ENCODE data around the gene CEP57. TPM values are rescaled to one million over a fixed set of nuclear protein-coding genes. Genes with fewer than 3 reads are reported as not detected.

The CEP57 gene
- 10 to 100 TPM; 44.5 to 68.5 (median 57.0) TPM for total RNA-seq

- Histone ChIP-seq H3K27me3 (no peaks in the 10 kb centered on the region), H3K9me3 (no peaks in the 10 kb centered on the region), H3K27ac (peak within 1 kb of the TSS; percentile 95 to 98 (median 98)), H3K36me3 (peaks cover 0 to 21% (median 0%) of the 10 kb centered on the region in 3 donors), H3K4me3 (peak within 1 kb of the TSS; percentile 64 to 84 (median 82)), H3K4me1 (peaks cover 0 to 26% (median 5%) of the 10 kb centered on the region in 4 donors)
- DNase-seq: peak; percentile 92 to 99 (median 97)
- TF ChIP-seq POLR2A (IDR thresholded peaks at IDR 0.05) (peak; percentile 55 to 66), CTCF (IDR thresholded peaks at IDR 0.05) (no peak)
Measured at GRCh38 chr11:95790123-95790932, at the start of gene CEP57. Gene CEP57, plus strand, starts transcription at chr11:95790498. Its CDS starts 201 bp downstream, at chr11:95790699.

DNA sequence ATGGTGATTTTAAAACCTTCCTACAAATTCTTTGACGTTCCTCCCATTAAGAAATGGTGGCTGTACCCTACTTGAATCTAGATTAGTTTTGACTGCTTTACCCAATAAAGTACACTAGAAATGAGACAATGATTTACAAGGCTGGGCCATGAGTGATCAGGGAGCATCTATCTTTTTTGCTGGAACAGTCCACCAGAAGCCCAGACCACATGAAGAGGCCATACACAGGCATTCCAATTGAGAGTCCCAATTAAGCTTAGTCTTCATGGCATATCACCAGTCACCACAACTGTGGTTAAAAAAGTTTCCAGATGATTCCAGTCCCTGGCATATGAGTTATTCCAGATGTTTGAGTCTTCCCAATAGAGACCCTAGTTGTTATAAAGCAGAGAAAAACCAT is 40.2 kb upstream of the CEP57 start:
- H3K9me3 ChIP-seq: no peaks in the 10 kb centered on the region
- DNase-seq: no peak
- no peak overlapping the region for H3K27ac ChIP-seq
- H3K4me3 ChIP-seq: no peak overlapping the region
- H3K4me1 ChIP-seq: no peaks in the 10 kb centered on the region
- H3K27me3 ChIP-seq: no peaks in the 10 kb centered on the region
- H3K36me3 ChIP-seq: no peaks in the 10 kb centered on the region
- no peak for TF ChIP-seq POLR2A (IDR thresholded peaks at IDR 0.05)
- TF ChIP-seq CTCF (IDR thresholded peaks at IDR 0.05): no peak

DNA sequence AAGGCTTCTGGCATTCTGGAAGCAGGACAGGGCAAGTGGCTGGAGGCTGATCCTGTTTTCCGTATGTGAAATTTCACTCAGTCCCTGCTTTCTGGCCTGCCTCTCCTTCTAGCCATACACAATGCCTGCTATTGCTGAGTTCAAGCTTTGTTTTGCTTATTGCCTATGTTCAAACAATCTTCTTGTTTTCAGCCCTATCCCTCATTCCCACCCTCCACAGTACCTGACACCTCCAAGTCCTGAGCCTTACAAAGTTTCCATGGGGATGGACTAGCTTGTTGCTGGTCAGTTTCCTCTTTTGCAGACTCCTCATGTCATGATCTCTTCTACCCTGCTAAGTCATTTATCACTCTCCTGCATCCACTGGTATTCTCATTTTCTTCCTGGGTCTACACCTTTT is 38.8 kb upstream of the CEP57 start:
- H3K27ac ChIP-seq: no peak overlapping the region
- no peak for DNase-seq
- TF ChIP-seq POLR2A (IDR thresholded peaks at IDR 0.05) (no peak), CTCF (IDR thresholded peaks at IDR 0.05) (no peak)
- H3K27me3 ChIP-seq: no peaks in the 10 kb centered on the region
- H3K36me3 ChIP-seq: no peaks in the 10 kb centered on the region
- no peaks in the 10 kb centered on the region for H3K9me3 ChIP-seq
- H3K4me1 ChIP-seq: no peaks in the 10 kb centered on the region
- H3K4me3 ChIP-seq: no peak overlapping the region

DNA sequence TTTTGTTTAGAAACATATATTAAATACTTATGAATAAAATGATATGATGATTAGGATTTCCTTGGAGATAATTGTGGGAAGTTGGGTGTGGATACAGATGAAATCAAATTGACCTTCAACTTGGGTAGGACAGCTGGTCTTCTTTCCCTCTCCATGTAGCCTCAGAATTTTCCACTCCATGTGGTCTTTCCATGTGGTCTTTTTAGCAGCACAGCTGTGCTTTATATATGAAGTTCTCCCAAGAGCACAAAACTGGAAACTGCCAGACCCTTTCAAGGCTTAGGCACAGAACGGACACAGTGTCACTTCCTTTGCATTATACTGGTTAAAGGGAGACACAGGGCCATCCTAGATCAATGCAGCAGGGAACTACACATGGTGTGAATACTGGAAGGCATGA is 29.4 kb upstream of the CEP57 start:
- TF ChIP-seq POLR2A (IDR thresholded peaks at IDR 0.05) (no peak), CTCF (IDR thresholded peaks at IDR 0.05) (no peak)
- H3K4me1 ChIP-seq: no peaks in the 10 kb centered on the region
- H3K27ac ChIP-seq: no peak overlapping the region
- no peak for DNase-seq
- no peaks in the 10 kb centered on the region for H3K36me3 ChIP-seq
- no peak overlapping the region for H3K4me3 ChIP-seq
- H3K27me3 ChIP-seq: no peaks in the 10 kb centered on the region
- H3K9me3 ChIP-seq: no peaks in the 10 kb centered on the region

GRCh38 chr11:95762534-95762933 is 27.8 kb upstream of the CEP57 start:
- no peak overlapping the region for H3K4me3 ChIP-seq
- TF ChIP-seq CTCF (IDR thresholded peaks at IDR 0.05): no peak
- no peak for TF ChIP-seq POLR2A (IDR thresholded peaks at IDR 0.05)
- H3K27ac ChIP-seq: no peak overlapping the region
- no peak for DNase-seq
- H3K9me3 ChIP-seq: no peaks in the 10 kb centered on the region
- no peaks in the 10 kb centered on the region for H3K4me1 ChIP-seq
- no peaks in the 10 kb centered on the region for H3K36me3 ChIP-seq
- H3K27me3 ChIP-seq: no peaks in the 10 kb centered on the region
